ENCODE results near the gene ARAP1.

ARAP1 gene

DNA sequence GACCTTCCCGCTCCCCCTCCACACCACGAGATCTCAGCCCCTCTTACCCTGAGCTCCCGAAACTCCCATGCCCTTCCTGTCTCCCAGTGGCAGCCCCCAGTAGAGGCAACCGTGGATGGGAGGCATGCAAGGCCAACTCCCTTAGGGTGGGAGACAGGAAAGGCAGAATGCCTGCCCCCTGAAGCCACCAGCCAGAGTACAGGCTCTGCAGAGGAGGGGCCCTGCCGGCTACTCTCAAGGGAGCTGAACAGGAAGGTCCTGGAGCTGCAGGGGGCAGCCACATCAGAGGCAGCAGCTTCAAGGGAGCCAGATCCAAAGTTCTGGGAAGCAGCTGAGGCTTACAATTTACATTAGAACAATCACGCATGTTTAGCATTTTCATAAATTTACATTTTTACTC is 116.3 kb downstream of the ARAP1 start:
- DNase-seq (ENCODE audit: low spot score), result no peak

DNA sequence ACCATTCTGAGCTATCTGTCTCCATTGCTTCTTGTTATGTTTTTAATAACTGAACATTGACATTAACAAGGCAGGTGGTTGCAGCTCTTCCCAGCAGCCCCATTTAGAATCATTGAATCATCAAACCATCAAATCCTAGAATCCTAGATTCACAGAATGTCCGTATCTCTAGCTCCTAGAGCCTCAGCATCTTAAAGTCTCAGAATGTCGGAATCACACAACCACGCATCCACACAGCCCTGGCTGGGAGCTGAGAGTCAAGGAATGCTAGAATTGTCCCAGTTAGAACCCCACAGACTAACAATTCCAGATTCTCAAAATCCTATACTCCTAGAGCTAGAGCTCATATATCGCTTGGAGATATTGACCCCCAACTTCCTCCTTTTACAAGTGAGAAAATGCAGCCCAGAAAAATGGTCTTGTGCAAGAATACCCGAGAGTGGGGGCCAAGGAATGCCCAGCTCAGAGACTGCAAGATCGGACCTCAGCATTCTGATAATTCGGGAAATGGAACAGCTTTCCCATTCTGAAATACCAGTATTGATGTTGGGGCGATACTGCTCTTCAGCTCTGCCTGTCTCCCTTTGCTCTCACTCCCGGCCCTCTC is 116.8 kb downstream of the ARAP1 start:
- no peak for DNase-seq (ENCODE audit: low spot score)

Data from CD4-positive, alpha-beta T cell treated with Interleukin-2 at 100 ng/mL for 4 hours (primary cell).